Activated CD4-positive, CD25-positive, alpha-beta regulatory T cell treated with anti-CD3 and anti-CD28 coated beads, Interleukin-2, amount 50 U/mL, for 16 hours (primary cell): ENCODE measurements around the gene COL23A1.
"Not testable (repeated sequence)": the region's sequence is repeated elsewhere in the genome, so short reads cannot be mapped to it uniquely, and the experiment has no call there.

ENCODE experiments used
- DNase-seq: peaks from one replicate; pipeline ENCODE4 v3.0.0-alpha.2; 2020; ENCODE audit warnings: low read depth, low spot score

COL23A1 gene

DNA sequence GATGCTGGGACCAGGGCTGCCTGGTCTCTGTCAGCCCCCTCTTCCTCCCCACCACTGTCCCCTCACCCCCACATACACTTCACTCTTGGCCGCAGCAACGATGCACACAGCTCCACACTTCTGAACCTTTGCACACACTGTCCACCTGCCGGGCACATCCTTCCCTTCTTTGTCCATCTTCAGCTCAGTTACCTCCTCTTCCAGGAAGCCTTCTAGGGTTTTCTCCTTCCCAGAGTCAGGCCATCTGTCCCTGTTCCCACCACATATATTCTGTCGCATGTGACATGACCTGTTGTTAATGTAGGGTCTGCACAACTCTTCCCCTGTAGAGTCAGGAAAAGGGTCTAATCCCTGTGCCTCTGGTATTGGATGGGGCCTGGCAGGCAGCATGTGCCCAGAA, 319.0 kb downstream of the COL23A1 start:
- DNase-seq: no peak

DNA sequence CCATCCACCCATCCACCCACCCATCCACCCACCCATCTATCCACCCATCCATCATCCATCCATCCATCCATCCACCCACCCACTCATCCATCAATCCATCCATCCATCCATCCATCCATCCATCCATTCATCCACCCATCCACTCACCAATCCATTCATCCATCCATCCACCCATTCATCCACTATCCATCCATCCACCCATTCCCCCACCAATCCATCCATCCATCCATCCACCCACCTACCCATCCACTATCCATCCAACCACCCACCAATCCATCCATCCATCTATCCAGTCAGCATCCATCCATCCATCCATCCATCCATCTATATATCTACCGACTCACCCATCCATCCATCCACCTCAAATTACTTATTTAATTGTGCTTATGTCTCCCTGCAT, 320.7 kb downstream of the COL23A1 start:
- DNase-seq: no peak

- DNase-seq: no peak
Measured at GRCh38 chr5:178267876-178268275, 322.3 kb downstream of the COL23A1 start.

- no peak for DNase-seq
Measured at GRCh38 chr5:178267245-178267644, 322.9 kb downstream of the COL23A1 start.

GRCh38 chr5:178266581-178266980, 323.6 kb downstream of the COL23A1 start:
- no peak for DNase-seq

DNA sequence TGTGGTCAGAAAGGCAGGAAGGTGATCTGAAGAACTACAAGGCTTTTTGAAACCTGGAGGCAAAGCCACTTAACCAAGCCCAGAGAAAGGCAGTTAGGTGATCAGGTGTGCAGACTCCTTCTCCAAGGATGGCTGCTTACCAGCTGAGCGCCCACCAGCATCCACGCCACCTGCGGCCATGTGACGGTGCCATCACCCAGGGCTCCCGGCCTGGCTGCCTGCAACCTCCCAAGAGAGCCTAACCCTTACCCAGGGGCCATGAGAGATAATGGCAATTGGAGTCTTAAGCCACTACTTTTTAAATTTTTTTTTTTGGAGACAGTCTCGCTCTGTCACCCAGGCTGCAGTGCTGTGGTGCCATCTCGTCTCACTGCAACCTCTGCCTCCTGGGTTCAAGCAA, 324.4 kb downstream of the COL23A1 start:
- DNase-seq: no peak

DNA sequence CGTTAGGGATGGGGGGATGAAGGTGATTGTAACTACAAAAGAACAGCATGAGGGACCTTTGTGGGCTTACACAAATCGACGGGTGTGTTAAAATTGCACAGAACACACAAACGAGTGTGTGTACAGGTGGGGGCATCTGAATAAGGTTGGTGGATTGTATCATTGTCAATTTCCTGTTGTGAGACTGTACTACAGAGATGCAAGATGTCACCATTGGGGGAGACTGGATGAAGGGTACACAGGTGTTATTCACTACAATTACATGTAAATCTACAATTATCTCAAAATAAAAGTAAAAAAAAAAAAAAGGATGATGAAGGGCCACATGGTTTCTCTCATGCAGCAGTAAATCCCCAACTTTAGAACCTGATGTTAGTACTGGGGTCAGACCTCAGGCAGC, 326.1 kb downstream of the COL23A1 start:
- DNase-seq: no peak

DNA sequence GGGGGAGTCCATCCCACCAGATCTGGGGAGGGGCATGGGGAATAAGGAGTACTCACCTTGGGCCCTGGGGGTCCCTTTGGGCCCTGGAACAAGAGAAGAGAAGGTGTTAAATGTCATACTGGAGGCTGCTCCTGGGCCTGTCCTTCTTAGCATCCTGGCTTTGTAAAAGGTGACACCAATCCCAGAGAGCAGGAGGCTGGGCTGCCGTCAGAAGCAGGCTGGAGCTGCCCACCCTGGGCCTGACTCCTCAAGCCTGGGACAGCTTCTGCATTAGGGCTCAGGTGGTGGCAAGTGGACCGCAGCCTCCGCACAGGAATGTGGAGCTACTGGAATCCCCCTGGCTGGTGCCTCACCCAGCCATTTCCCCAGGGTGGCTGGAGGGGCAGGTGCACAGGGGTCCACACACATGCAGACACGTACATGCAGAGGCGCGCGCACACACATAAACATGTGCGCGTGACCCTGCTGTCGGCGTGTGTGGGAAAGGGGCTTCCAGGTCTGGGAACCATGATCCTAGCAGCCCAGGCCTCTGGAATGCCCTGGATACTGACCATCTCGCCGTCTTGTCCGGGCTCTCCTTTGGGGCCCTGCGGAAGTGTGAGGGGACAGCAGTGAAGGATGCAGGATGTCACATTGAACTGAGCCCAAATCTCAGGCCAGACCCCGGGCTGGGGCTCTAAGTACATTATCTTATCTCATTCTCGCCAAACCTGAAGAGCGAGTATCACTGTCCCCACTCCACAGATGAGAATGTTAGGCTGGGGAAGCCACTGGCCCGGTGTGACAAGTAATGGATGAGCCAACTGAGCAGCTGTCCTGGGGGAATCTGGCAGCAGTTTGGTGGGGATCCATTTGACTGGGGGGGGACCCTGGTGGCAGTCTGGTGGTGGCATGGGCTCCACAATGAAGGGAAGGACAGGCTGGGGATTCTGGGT, 328.3 kb downstream of the COL23A1 start:
- DNase-seq: no peak

- no peak for DNase-seq
Measured at GRCh38 chr5:178259623-178260536, 330.3 kb downstream of the COL23A1 start.

DNA sequence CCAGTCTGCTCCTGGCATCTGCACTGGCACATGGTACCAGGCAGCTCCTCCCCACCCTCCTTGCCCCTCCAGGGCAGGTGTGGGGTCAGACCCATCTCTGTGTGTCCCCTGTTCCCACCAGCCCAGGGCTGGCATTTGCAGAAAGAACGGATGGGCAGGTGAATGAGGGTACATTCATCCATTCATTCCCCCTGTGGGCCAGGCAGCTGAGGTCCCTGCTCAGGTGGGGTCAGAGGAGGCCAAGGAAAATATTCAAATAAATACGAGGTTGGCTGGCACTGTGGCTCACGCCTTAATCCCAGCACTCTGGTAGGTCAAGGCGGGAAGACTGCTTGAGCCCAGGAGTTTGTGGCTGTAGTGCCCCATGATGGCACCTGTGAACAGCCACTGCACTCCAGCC, 332.5 kb downstream of the COL23A1 start:
- no peak for DNase-seq

GRCh38 chr5:178256746-178257145, 333.4 kb downstream of the COL23A1 start:
- no peak for DNase-seq

DNA sequence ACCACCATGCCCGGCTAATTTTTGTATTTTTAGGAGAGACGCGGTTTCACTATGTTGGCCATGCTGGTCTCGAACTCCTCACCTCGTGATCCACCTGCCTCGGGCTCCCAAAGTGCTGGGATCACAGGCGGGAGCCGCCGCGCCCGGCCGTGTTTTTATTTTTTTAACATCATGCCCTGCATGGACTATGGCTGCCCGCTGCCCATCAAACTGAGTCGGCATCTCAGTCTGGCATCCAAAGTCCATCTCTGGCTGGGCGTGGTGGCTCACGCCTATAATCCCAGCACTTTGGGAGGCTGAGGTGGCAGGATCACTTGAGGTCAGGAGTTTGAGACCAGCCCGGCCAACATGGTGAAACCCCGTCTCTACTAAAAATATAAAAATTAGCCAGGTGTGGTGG, 336.6 kb downstream of the COL23A1 start:
- DNase-seq: not testable (repeated sequence)

- no peak for DNase-seq
Measured at GRCh38 chr5:178252258-178252657, 337.9 kb downstream of the COL23A1 start.

DNA sequence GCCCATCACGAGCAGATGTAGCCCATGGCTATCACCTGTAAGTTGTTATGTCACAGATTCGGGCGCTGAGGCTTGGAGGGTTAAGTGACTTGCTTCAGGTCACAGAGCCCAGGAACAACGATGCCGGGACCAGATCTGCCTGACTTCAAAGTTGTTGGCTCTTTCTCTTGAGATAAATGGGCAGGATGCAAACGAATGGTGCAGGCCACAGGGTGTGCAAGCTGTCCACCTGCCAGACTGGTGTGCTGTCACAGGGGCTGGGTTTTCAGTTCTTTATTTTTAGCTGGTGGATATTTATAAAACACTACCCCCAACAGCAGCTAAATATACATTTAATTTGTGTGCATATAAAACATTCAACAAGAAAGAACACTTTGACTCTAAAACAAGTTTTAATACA, 339.9 kb downstream of the COL23A1 start:
- no peak for DNase-seq

- no peak for DNase-seq
Measured at GRCh38 chr5:178249191-178249989, 340.8 kb downstream of the COL23A1 start.

DNA sequence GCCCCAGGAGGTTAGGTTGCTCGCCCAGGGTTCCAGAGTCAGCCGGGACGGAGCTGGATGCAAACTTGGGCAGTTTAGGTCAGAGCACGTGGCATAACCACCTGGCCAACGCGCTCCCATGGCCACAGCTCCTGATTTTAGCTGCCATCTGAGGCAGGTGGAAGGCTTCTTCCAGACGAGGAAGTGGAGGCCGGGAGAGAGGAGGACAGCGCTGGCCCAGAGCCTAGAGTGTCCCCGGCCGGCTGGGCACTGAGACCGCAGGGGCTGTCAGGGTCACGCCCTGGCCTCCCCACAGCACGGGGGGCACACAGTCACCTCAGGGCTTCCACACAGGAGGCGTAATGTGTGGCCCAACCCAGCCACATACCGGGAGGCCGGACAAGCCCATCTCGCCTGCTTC, 341.4 kb downstream of the COL23A1 start:
- DNase-seq: no peak

DNA sequence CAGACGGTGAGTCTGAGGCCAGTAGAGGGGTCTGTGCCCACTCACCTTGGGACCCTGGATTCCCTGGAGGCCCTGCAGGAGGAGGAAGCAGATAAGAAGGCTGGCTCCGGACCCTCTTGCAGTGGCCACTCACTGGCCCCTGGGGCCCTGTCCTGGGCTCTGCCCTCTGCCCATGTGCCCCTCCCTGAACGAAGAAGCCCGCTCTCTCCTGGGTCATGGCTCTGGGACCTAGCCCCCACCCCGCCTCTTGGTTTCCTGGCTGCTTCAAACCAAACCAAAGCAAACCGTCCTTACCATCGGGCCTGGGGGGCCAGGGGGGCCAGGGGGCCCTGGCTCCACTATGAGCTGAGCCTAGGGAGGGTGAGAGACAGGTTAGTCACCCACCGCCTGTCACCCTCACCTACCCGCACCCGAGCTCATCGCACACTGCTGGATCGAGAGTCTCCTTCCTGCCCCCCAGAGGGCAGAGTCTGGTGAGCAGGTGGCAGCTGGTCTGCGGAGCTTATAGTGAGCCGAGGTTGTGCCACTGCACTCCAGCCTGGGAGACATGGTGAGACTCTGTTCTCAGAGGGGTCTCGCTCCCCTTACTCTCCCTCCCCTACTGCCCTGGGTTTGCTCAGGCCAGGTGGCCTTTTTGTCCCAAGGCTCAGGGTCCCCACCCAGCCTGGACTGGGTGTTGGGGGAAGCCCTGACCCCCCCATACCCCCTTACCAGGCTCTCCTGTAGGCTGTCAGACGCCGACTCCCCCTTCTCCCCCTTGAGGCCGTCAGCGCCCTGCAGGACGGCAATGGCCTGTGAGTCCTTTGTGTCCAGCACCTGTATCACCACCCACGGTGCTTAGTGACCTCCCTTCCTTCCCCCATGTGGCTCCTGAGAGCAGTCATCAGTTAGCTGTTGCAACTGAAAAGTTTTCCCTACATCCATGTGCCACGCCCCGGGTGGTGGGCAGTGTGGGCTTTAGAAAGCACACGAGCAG, 342.4 kb downstream of the COL23A1 start:
- no peak for DNase-seq

- DNase-seq: no peak
Measured at GRCh38 chr5:178246624-178247279, 343.4 kb downstream of the COL23A1 start.

- no peak for DNase-seq
Measured at GRCh38 chr5:178245389-178245788, 344.8 kb downstream of the COL23A1 start.

- no peak for DNase-seq
Measured at GRCh38 chr5:178244576-178244975, 345.6 kb downstream of the COL23A1 start.
